Measurements from ENCODE around the gene BMS1. TPM values are rescaled to one million over a fixed set of nuclear protein-coding genes. Genes with fewer than 3 reads are reported as not detected.

Gene BMS1
- total RNA-seq, 1 experiment from 2014 or later = 32.3 TPM

DNA sequence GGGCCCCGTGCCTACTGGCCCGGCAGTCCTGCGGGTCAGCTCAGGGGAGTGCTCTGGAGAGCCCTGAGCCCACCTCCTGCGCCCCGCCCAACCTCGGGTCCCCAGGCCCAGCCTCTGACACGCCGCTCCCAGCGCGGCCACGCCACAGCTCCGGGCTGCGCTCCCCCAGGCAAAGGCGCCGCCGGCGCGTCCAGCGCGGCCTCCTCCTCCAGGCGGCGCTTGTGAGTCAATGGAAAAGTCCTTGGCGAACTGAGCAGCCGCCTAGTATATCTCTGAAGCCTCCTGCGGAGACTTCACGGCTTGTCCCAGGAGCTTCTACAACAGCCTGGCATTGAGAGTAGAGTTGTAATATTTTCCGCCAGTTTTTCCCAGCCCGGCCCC is 29.5 kb upstream of the BMS1 start:
- DNase-seq (ENCODE audit: low read depth, low spot score) = peak; percentile 56
- peaks cover 3% of the 10 kb centered on the region; the same call in 1 of the 2 replicates for H3K4me1 ChIP-seq (ENCODE audit: control insufficient read depth, insufficient read depth, low read length)
- peak overlapping the region; percentile 20; the same call in 1 of the 2 replicates for H3K27ac ChIP-seq (ENCODE audit: low read length)
- TF ChIP-seq, protein P1, sequence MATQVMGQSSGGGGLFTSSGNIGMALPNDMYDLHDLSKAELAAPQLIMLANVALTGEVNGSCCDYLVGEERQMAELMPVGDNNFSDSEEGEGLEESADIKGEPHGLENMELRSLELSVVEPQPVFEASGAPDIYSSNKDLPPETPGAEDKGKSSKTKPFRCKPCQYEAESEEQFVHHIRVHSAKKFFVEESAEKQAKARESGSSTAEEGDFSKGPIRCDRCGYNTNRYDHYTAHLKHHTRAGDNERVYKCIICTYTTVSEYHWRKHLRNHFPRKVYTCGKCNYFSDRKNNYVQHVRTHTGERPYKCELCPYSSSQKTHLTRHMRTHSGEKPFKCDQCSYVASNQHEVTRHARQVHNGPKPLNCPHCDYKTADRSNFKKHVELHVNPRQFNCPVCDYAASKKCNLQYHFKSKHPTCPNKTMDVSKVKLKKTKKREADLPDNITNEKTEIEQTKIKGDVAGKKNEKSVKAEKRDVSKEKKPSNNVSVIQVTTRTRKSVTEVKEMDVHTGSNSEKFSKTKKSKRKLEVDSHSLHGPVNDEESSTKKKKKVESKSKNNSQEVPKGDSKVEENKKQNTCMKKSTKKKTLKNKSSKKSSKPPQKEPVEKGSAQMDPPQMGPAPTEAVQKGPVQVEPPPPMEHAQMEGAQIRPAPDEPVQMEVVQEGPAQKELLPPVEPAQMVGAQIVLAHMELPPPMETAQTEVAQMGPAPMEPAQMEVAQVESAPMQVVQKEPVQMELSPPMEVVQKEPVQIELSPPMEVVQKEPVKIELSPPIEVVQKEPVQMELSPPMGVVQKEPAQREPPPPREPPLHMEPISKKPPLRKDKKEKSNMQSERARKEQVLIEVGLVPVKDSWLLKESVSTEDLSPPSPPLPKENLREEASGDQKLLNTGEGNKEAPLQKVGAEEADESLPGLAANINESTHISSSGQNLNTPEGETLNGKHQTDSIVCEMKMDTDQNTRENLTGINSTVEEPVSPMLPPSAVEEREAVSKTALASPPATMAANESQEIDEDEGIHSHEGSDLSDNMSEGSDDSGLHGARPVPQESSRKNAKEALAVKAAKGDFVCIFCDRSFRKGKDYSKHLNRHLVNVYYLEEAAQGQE (IDR thresholded peaks at IDR 0.05; ENCODE audit: insufficient read depth in 1 of 2, low read depth in 2 of 2, low read length in 1 of 2) = no peak
- TF ChIP-seq, protein P2, sequence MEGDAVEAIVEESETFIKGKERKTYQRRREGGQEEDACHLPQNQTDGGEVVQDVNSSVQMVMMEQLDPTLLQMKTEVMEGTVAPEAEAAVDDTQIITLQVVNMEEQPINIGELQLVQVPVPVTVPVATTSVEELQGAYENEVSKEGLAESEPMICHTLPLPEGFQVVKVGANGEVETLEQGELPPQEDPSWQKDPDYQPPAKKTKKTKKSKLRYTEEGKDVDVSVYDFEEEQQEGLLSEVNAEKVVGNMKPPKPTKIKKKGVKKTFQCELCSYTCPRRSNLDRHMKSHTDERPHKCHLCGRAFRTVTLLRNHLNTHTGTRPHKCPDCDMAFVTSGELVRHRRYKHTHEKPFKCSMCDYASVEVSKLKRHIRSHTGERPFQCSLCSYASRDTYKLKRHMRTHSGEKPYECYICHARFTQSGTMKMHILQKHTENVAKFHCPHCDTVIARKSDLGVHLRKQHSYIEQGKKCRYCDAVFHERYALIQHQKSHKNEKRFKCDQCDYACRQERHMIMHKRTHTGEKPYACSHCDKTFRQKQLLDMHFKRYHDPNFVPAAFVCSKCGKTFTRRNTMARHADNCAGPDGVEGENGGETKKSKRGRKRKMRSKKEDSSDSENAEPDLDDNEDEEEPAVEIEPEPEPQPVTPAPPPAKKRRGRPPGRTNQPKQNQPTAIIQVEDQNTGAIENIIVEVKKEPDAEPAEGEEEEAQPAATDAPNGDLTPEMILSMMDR (IDR thresholded peaks at IDR 0.05) = peak; percentile 99
- TF ChIP-seq POLR2AphosphoS5 (IDR thresholded peaks at IDR 0.05; ENCODE audit: low read depth, low read length) (no peak), SIN3A (IDR thresholded peaks at IDR 0.05; ENCODE audit: borderline replicate concordance, insufficient read depth, low read depth, low read length) (0 out of 2 replicates have a peak, but pooled peaks have one; percentile 32), TCF7L2 (IDR thresholded peaks at IDR 0.05; ENCODE audit: low read depth, low read length) (peak; percentile 70)
- peak overlapping the region; percentile 54 to 70 for H3K4me3 ChIP-seq (ENCODE audit: low read depth in 2 of 2, low read length in 2 of 2)
- peaks cover 2% of the 10 kb centered on the region; the same call in 1 of the 2 replicates for H3K36me3 ChIP-seq (ENCODE audit: control insufficient read depth, insufficient read depth, low read length)
- ATAC-seq = peak; percentile 96
- BruUV-seq (replicated peaks) = no TSS peak
- ChIA-PET POLR2A (no interaction called here), CTCF (interaction anchor here (0.7 to 1.2 kb wide), 5 partner anchors 9 to 342 kb away, joined by 3 to 5 read pairs (median 3); no protein-coding TSS in a partner anchor)
- in situ Hi-C loops (cut with HindIII; ENCODE audit: low pct_unique_long_range_greater_than_20kb, low sequenced_read_pairs) (no loop called here), intact Hi-C loops (cut with micrococcal nuclease; ENCODE audit: unreplicated experiment) (loop anchor here (5.0 kb wide), 1 partner anchor 354 kb away; no protein-coding TSS in a partner anchor)
- no peaks in the 10 kb centered on the region; the same call in none of the 2 replicates for H3K27me3 ChIP-seq (ENCODE audit: control insufficient read depth, insufficient read depth, low read length)
- no peaks in the 10 kb centered on the region for H3K9me3 ChIP-seq (ENCODE audit: control insufficient read depth, insufficient read depth, low read depth, low read length)

DNA sequence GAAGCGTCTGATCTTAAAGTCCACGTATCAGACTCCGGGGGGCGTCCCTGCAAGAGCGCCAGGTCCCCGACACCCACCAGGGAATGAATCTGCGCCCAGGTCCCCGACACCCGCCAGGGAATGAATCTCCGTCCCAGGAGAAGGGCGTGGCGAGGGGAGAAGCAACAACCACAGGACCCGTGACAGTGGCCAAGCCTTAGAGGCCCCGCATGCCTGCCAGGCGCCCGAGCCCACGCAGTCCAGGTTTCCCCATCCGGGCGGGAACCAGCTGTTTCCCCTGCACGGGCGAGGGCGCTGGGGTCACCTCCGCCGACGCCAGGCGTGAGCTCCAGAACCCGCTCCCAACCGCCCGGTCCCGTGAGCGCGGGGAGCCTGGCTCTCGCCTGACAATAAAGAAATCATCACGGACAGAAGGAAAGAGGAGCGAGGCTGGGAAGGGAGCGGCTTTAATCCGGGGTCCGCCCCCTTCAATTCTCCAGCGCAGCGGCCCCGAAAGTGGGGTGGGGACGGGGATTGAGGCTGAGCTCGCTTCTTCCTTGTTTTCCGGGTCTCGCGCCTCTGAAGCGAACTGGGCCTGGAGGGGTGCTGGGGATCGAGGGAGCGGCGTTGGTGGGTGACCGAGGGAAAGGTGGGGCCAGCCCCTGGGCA is 29.0 kb upstream of the BMS1 start:
- in situ Hi-C loops (cut with HindIII; ENCODE audit: low pct_unique_long_range_greater_than_20kb, low sequenced_read_pairs) = no loop called here
- no TSS peak for BruUV-seq (replicated peaks)

More for the DNA sequence above, 29.0 kb upstream of the BMS1 start:
- CTCF ChIA-PET = interaction anchor here (1.0 to 1.2 kb wide), 3 partner anchors 13 to 341 kb away, joined by 3 to 5 read pairs (median 3); no protein-coding TSS in a partner anchor
- no peaks in the 10 kb centered on the region; the same call in none of the 2 replicates for H3K27me3 ChIP-seq (ENCODE audit: control insufficient read depth, insufficient read depth, low read length)
- no peak overlapping the region for H3K27ac ChIP-seq (ENCODE audit: low read length)
- H3K36me3 ChIP-seq (ENCODE audit: control insufficient read depth, insufficient read depth, low read length) = peaks cover 2% of the 10 kb centered on the region; the same call in 1 of the 2 replicates
- no peaks in the 10 kb centered on the region for H3K9me3 ChIP-seq (ENCODE audit: control insufficient read depth, insufficient read depth, low read depth, low read length)
- peak; percentile 61 for ATAC-seq
- POLR2A ChIA-PET = no interaction called here
- no peak for DNase-seq (ENCODE audit: low read depth, low spot score)
- intact Hi-C loops (cut with micrococcal nuclease; ENCODE audit: unreplicated experiment) = loop anchor here (5.0 kb wide), 1 partner anchor 354 kb away; no protein-coding TSS in a partner anchor
- peak overlapping the region; percentile 54 to 70 for H3K4me3 ChIP-seq (ENCODE audit: low read depth in 2 of 2, low read length in 2 of 2)
- H3K4me1 ChIP-seq (ENCODE audit: control insufficient read depth, insufficient read depth, low read length) = peaks cover 3% of the 10 kb centered on the region; the same call in 1 of the 2 replicates
- TF ChIP-seq, protein P1 (IDR thresholded peaks at IDR 0.05; ENCODE audit: insufficient read depth in 1 of 2, low read depth in 2 of 2, low read length in 1 of 2) = no peak
- no peak for TF ChIP-seq POLR2AphosphoS5 (IDR thresholded peaks at IDR 0.05; ENCODE audit: low read depth, low read length)
- TF ChIP-seq SIN3A (IDR thresholded peaks at IDR 0.05; ENCODE audit: borderline replicate concordance, insufficient read depth, low read depth, low read length) = no peak
- TF ChIP-seq TCF7L2 (IDR thresholded peaks at IDR 0.05; ENCODE audit: low read depth, low read length) = no peak
- TF ChIP-seq, protein P2 (IDR thresholded peaks at IDR 0.05) = no peak; the same call in 1 of the 2 replicates
